Transverse colon (tissue), 4 donors: ENCODE measurements around the gene OLFML2A. TPM values are rescaled to one million over a fixed set of nuclear protein-coding genes. Genes with fewer than 3 reads are reported as not detected.
A peak's percentile ranks its signal among the peaks of the same experiment; 100 is the strongest.

Experiments used
- DNase-seq: peaks from one replicate; pipeline ENCODE4 v3.0.0-alpha.2; 2019
- H3K27ac ChIP-seq, 4 donors: fragments of 200-600 bp; sonication (generic); 2 replicates each; pipeline ENCODE4 v1.5.1; 2016 to 2018; ENCODE audit warnings: inconsistent platforms in 4 of 4
- H3K27me3 ChIP-seq: fragments of 200-600 bp; sonication (generic); 2 replicates; pipeline ENCODE4 v1.5.1; 2017; ENCODE audit warnings: inconsistent platforms
- H3K36me3 ChIP-seq, 4 donors: fragments of 200-600 bp; sonication (generic); 2 replicates each; pipeline ENCODE4 v1.5.1; 2017 to 2019; ENCODE audit warnings: inconsistent platforms in 4 of 4
- H3K4me1 ChIP-seq, 4 donors: fragments of 200-600 bp; sonication (generic); 2 replicates each; pipeline ENCODE4 v1.5.1; 2017 to 2020; ENCODE audit warnings: inconsistent platforms in 4 of 4
- H3K4me3 ChIP-seq, 4 donors: fragments of 200-600 bp; sonication (generic); 1 replicate in 1 of 4; 2 replicates in 3 of 4; pipeline versions ENCODE4 v1.5.1 to v1.6.1; 2017 to 2019; ENCODE audit warnings: inconsistent platforms in 4 of 4
- H3K9me3 ChIP-seq, 2 donors: fragments of 200-600 bp; sonication (generic); 2 replicates each; pipeline ENCODE4 v1.5.1; 2017 to 2019; ENCODE audit warnings: inconsistent platforms in 2 of 2
- CTCF ChIP-seq, 5 experiments: fragments of 200-600 bp in 3 of 5; fragments of 450-650 bp in 2 of 5; sonication (generic) in 3 of 5; IDR thresholded peaks; 1 replicate in 2 of 5; 2 replicates in 3 of 5; pipeline ENCODE4 v1.5.1; 2016 to 2017; ENCODE audit warnings: antibody characterized with exemption in 5 of 5, inconsistent platforms in 3 of 5, mild to moderate bottlenecking in 2 of 5, moderate library complexity in 1 of 5
- EP300 ChIP-seq: sonication (generic); formaldehyde crosslinking; IDR thresholded peaks from one replicate; pipeline ENCODE4 v1.6.1; 2017; ENCODE audit warnings: antibody characterized with exemption, low read depth
- POLR2A ChIP-seq: fragments of 450-650 bp; IDR thresholded peaks from one replicate; pipeline ENCODE4 v1.6.1; 2016; ENCODE audit warnings: antibody characterized with exemption, mild to moderate bottlenecking, moderate library complexity
- POLR2AphosphoS5 ChIP-seq, 3 donors: sonication (generic); formaldehyde crosslinking; IDR thresholded peaks; one replicate each; pipeline ENCODE4 v1.6.1; 2016; ENCODE audit warnings: antibody characterized with exemption in 3 of 3
- WGBS, 2 donors: methylation state at CpG; one replicate each; pipeline ENCODE4 v1.1.5; 2018; ENCODE audit warnings: low coverage in 1 of 2; 5-methylcytosine and 5-hydroxymethylcytosine counted together
- in situ Hi-C, 4 donors: fragments of 200-750 bp; cut with MboI; loops; one replicate each; pipeline versions ENCODE4 v1.15.0 to v1.15.1; 2017; ENCODE audit warnings: low sequenced_read_pairs in 3 of 4, low pct_ligation_motif_present in 1 of 4, low pct_unique_long_range_greater_than_20kb in 1 of 4
- intact Hi-C: fragments of 100-400 bp; cut with DNase I; formaldehyde crosslinking; loops from one replicate; pipeline ENCODE4 v1.15.1; 2023; ENCODE audit warnings: low total_unique reads
- total RNA-seq, 4 donors: library from RNA; depleted of rRNA; stranded (reverse); fragments of >200 nt; gene quantifications; one replicate each; pipeline ENCODE4 v1.1.0, GENCODE V29; 2016

The OLFML2A gene
- total RNA-seq, 4 donors from 2014 or later, result 9.4 to 59.1 (median 16.0) TPM

GRCh38 chr9:124852121-124852828 is 75.3 kb downstream of the OLFML2A start:
- in situ Hi-C loops, result loop anchor here in 2 of 4 donors (5.0 kb wide), 2 partner anchors 75 to 80 kb away; partner anchors contain the start of genes NR6A1 (in 1 of the 2) and OLFML2A (in 1 of the 2)
- H3K4me3 ChIP-seq, result peak overlapping the region in 1 of 4 donors; percentile 56
- H3K27ac ChIP-seq, result peak overlapping the region in 1 of 4 donors; percentile 55

GRCh38 chr9:124852829-124853531 is 76.0 kb downstream of the OLFML2A start, which contains the start of gene WDR38:
Gene WDR38, plus strand, starts transcription at chr9:124853460. Its CDS starts 72 bp downstream, at chr9:124853532.
- in situ Hi-C loops (loop anchor here in 2 of 4 donors (5.0 kb wide), 2 partner anchors 76 to 81 kb away; partner anchors contain the start of genes NR6A1 (in 1 of the 2) and OLFML2A (in 1 of the 2)), intact Hi-C loops (loop anchor here (1.0 kb wide), 1 partner anchor 81 kb away; no protein-coding TSS in a partner anchor)
- Histone ChIP-seq H3K4me3 (peak within 1 kb of the TSS; percentile 9 to 56 (median 36)), H3K27me3 (no peaks in the 10 kb centered on the region), H3K9me3 (no peaks in the 10 kb centered on the region), H3K4me1 (peaks cover 6 to 24% (median 13%) of the 10 kb centered on the region in 4 donors), H3K27ac (peak within 1 kb of the TSS; percentile 11 to 63 (median 54)), H3K36me3 (peaks cover 0 to 7% (median 0%) of the 10 kb centered on the region in 4 donors)
- DNase-seq, result peak; percentile 76
- 3% methylated on average over 25 of the region's 51 CpGs; no CpG with 5 or more reads in 1 of the 2 donors for WGBS, 2 donors
- TF ChIP-seq EP300, result no peak
- TF ChIP-seq POLR2A, result no peak
- peak; percentile 99 to 100 (median 99) for TF ChIP-seq CTCF (IDR thresholded peaks at IDR 0.05)
- TF ChIP-seq POLR2AphosphoS5 (IDR thresholded peaks at IDR 0.05), result no peak

More at GRCh38 chr9:124852121-124852828, 75.3 kb downstream of the OLFML2A start:
- H3K36me3 ChIP-seq, result peaks cover 0 to under 1% (median 0%) of the 10 kb centered on the region in 4 donors
- intact Hi-C loops, result no loop called here
- TF ChIP-seq POLR2A, result no peak
- no peak for TF ChIP-seq EP300
- no peak for TF ChIP-seq CTCF (IDR thresholded peaks at IDR 0.05)
- no peak for TF ChIP-seq POLR2AphosphoS5 (IDR thresholded peaks at IDR 0.05)
- H3K4me1 ChIP-seq, result peaks cover 6 to 24% (median 13%) of the 10 kb centered on the region in 4 donors
- DNase-seq, result no peak
- no peaks in the 10 kb centered on the region for H3K27me3 ChIP-seq
- H3K9me3 ChIP-seq, result no peaks in the 10 kb centered on the region
- WGBS, 2 donors, result 67% methylated on average over 8 of the region's 13 CpGs; no CpG with 5 or more reads in 1 of the 2 donors

- Histone ChIP-seq H3K9me3 (no peaks in the 10 kb centered on the region), H3K27ac (peak overlapping the region; percentile 11 to 63 (median 54)), H3K36me3 (peaks cover 0 to 14% (median 3%) of the 10 kb centered on the region in 4 donors), H3K4me1 (peaks cover 6 to 24% (median 14%) of the 10 kb centered on the region in 4 donors), H3K27me3 (no peaks in the 10 kb centered on the region), H3K4me3 (peak overlapping the region; percentile 9 to 56 (median 36))
- DNase-seq, result no peak
- in situ Hi-C loops, result loop anchor here in 2 of 4 donors (5.0 kb wide), 2 partner anchors 76 to 81 kb away; partner anchors contain the start of genes NR6A1 (in 1 of the 2) and OLFML2A (in 1 of the 2)
- TF ChIP-seq CTCF (IDR thresholded peaks at IDR 0.05), result no peak
- no peak for TF ChIP-seq POLR2AphosphoS5 (IDR thresholded peaks at IDR 0.05)
- no peak for TF ChIP-seq POLR2A
- TF ChIP-seq EP300, result no peak
- 69% methylated on average over 10 of the region's 11 CpGs; no CpG with 5 or more reads in 1 of the 2 donors for WGBS, 2 donors
- intact Hi-C loops, result loop anchor here (1.0 kb wide), 1 partner anchor 81 kb away; no protein-coding TSS in a partner anchor
These were observed 76.7 kb downstream of the OLFML2A start for GRCh38 chr9:124853605-124854143.
